GM23338 (cell line): Measurements from ENCODE around the gene LTBP2. TPM values are rescaled to one million over a fixed set of nuclear protein-coding genes. Genes with fewer than 3 reads are reported as not detected.

Source experiments
- polyA plus RNA-seq: library from polyadenylated mRNA; unstranded; fragments of >200 nt; fragmentation: Nextera tagmentation; extraction: Ambion mirVana; gene quantifications from 2 replicates; pipeline ENCODE4 v1.2.1, GENCODE V29; 2016
- total RNA-seq: library from RNA; depleted of rRNA; stranded (reverse); fragments of >200 nt; shearing (Covaris generic); gene quantifications from 2 replicates; pipeline ENCODE4 v1.2.3, GENCODE V29; 2014; rRNA removed

LTBP2 gene
- total and polyA plus RNA-seq, 2 experiments from 2014 or later, result 0.27 to 0.49 TPM

Other genes with a start within 250 kb of the LTBP2 start
- gene SYNDIG1L, start 186.0 kb downstream of the LTBP2 start, total RNA-seq, result 1.6 and 2.1 TPM in 2 replicates
- 0.65 and 1.4 TPM in 2 replicates for gene SYNDIG1L, start 186.0 kb downstream of the LTBP2 start, polyA plus RNA-seq
- gene NPC2, start 118.9 kb downstream of the LTBP2 start, total RNA-seq, result 287 and 331 TPM in 2 replicates
- gene NPC2, start 118.9 kb downstream of the LTBP2 start, polyA plus RNA-seq, result 344 and 354 TPM in 2 replicates
- 24.9 and 44.0 TPM in 2 replicates for gene ISCA2, start 118.5 kb downstream of the LTBP2 start, total RNA-seq
- 156 and 171 TPM in 2 replicates for gene ISCA2, start 118.5 kb downstream of the LTBP2 start, polyA plus RNA-seq
- gene AREL1, start 100.8 kb upstream of the LTBP2 start, total RNA-seq, result 23.6 and 26.3 TPM in 2 replicates
- gene AREL1, start 100.8 kb upstream of the LTBP2 start, polyA plus RNA-seq, result 6.8 and 7.5 TPM in 2 replicates
- 58.7 and 61.3 TPM in 2 replicates for gene FCF1, start 100.9 kb upstream of the LTBP2 start, total RNA-seq
- 30.3 and 31.5 TPM in 2 replicates for gene FCF1, start 100.9 kb upstream of the LTBP2 start, polyA plus RNA-seq
- 58.4 and 62.4 TPM in 2 replicates for gene YLPM1, start 151.1 kb upstream of the LTBP2 start, total RNA-seq
- 33.2 and 39.2 TPM in 2 replicates for gene YLPM1, start 151.1 kb upstream of the LTBP2 start, polyA plus RNA-seq